H1 (cell line): ENCODE results near the gene TTC13. TPM values are rescaled to one million over a fixed set of nuclear protein-coding genes. Genes with fewer than 3 reads are reported as not detected.

Experiments used
- CTCF ChIA-PET: fragments of 300-600 bp; sonication (Branson Sonifier 250); formaldehyde crosslinking; loops from one replicate; lab custom pipeline; 2021; ENCODE audit not compliant: partially characterized antibody; lab: Charles Lee
- POLR2A ChIA-PET: fragments of 300-600 bp; sonication (Branson Sonifier 250); formaldehyde crosslinking; loops from one replicate; lab custom pipeline; 2021; ENCODE audit warnings: inconsistent platforms; ENCODE audit not compliant: partially characterized antibody; lab: Charles Lee
- DNase-seq, 2 experiments: peaks; one replicate each; pipeline versions ENCODE4 v3.0.0 to v3.0.0-alpha.2; 2010 to 2022; ENCODE audit warnings: low spot score in 2 of 2, low read depth in 1 of 2, mixed read lengths in 1 of 2
- FAIRE-seq: peaks from 2 replicates; lab custom pipeline; 2011; peaks lifted over from hg19 to GRCh38; lab: Jason Lieb, UNC
- H2AFZ ChIP-seq: 2 replicates; pipeline ENCODE4 v1.8.1; 2012; ENCODE audit warnings: low read length, inconsistent platforms
- H2AK5ac ChIP-seq: 2 replicates; pipeline ENCODE4 v1.6.1; 2013; ENCODE audit warnings: low read depth, low read length
- H2BK120ac ChIP-seq: replicated peaks from 2 replicates; pipeline ENCODE3; 2013; ENCODE audit warnings: low read depth, low read length, inconsistent platforms
- H2BK12ac ChIP-seq: 2 replicates; pipeline ENCODE4 v1.6.1; 2013; ENCODE audit warnings: low read depth, low read length
- H2BK15ac ChIP-seq: 2 replicates; pipeline ENCODE4 v1.6.1; 2013; ENCODE audit warnings: low read length
- H2BK20ac ChIP-seq: 2 replicates; pipeline ENCODE4 v1.6.1; 2013; ENCODE audit warnings: low read length
- H2BK5ac ChIP-seq: 2 replicates; pipeline ENCODE4 v1.6.1; 2013; ENCODE audit warnings: low read depth, low read length
- H3K14ac ChIP-seq: 2 replicates; pipeline ENCODE4 v1.6.1; 2013; ENCODE audit warnings: inconsistent platforms; ENCODE audit not compliant: insufficient read length
- H3K18ac ChIP-seq: 2 replicates; pipeline ENCODE4 v1.6.1; 2013; ENCODE audit warnings: low read length; ENCODE audit errors: extremely low read depth
- H3K23ac ChIP-seq: 2 replicates; pipeline ENCODE4 v1.6.1; 2013; ENCODE audit warnings: inconsistent platforms; ENCODE audit not compliant: insufficient read length
- H3K23me2 ChIP-seq: 2 replicates; pipeline ENCODE4 v1.6.1; 2013; ENCODE audit warnings: low read depth, low read length
- H3K27ac ChIP-seq: 2 replicates; pipeline ENCODE4 v1.6.1; 2011; ENCODE audit warnings: low read depth, low read length, inconsistent platforms
- H3K27me3 ChIP-seq, 4 experiments: replicated peaks in 1 of 4; 1 replicate in 1 of 4; 2 replicates in 3 of 4; pipeline versions ENCODE4 v1.6.1 to v1.8.1; 2011 to 2013; ENCODE audit warnings: low read length in 3 of 4, mild to moderate bottlenecking in 3 of 4, inconsistent platforms in 2 of 4, mixed read lengths in 2 of 4, moderate library complexity in 1 of 4; ENCODE audit not compliant: control insufficient read depth in 3 of 4, insufficient read depth in 3 of 4; ENCODE audit errors: extremely low read depth in 1 of 4
- H3K36me3 ChIP-seq, 4 experiments: 2 replicates each; pipeline versions ENCODE4 v1.6.1 to v1.8.1; 2011 to 2013; ENCODE audit warnings: mild to moderate bottlenecking in 4 of 4, low read length in 3 of 4, moderate library complexity in 2 of 4, control low read depth in 1 of 4, inconsistent platforms in 1 of 4; ENCODE audit not compliant: insufficient read depth in 4 of 4, control insufficient read depth in 2 of 4
- H3K4ac ChIP-seq: replicated peaks from 2 replicates; pipeline ENCODE3; 2013; ENCODE audit warnings: low read length, low read depth, mixed read lengths, inconsistent platforms; ENCODE audit not compliant: insufficient read length
- H3K4me1 ChIP-seq, 4 experiments: replicated peaks in 1 of 4; 1 replicate in 1 of 4; 2 replicates in 3 of 4; pipeline versions ENCODE4 v1.6.1 to v1.8.1; 2011 to 2013; ENCODE audit warnings: low read length in 3 of 4, inconsistent platforms in 2 of 4, mixed read lengths in 1 of 4; ENCODE audit not compliant: insufficient read depth in 4 of 4, control insufficient read depth in 3 of 4
- H3K4me2 ChIP-seq, 2 experiments: 2 replicates each; pipeline versions ENCODE4 v1.6.1 to v1.8.1; 2011 to 2013; ENCODE audit warnings: low read depth in 2 of 2, low read length in 2 of 2, control low read depth in 1 of 2, inconsistent platforms in 1 of 2, mild to moderate bottlenecking in 1 of 2; ENCODE audit not compliant: insufficient read depth in 1 of 2
- H3K4me3 ChIP-seq, 4 experiments: fragments of 200-600, 300-600 bp in 1 of 4; sonication (generic), shearing (Covaris generic), sonication (Bioruptor Twin) in 1 of 4; 2 replicates each; pipeline versions ENCODE4 v1.5.1 to v1.8.1; 2011 to 2016; ENCODE audit warnings: low read length in 4 of 4, low read depth in 3 of 4, control low read depth in 2 of 4, inconsistent platforms in 2 of 4, mild to moderate bottlenecking in 2 of 4, mixed read lengths in 1 of 4, moderate library complexity in 1 of 4; ENCODE audit not compliant: insufficient read depth in 2 of 4; ENCODE audit errors: extremely low read depth in 1 of 4
- H3K56ac ChIP-seq: replicated peaks from 2 replicates; pipeline ENCODE3; 2013; ENCODE audit warnings: low read depth, mild to moderate bottlenecking, mixed read lengths, low read length, inconsistent platforms; ENCODE audit not compliant: insufficient read length
- H3K79me1 ChIP-seq: 2 replicates; pipeline ENCODE4 v1.6.1; 2013; ENCODE audit warnings: low read depth, low read length, control low read depth
- H3K79me2 ChIP-seq, 2 experiments: 2 replicates each; pipeline versions ENCODE4 v1.6.1 to v1.8.1; 2012 to 2013; ENCODE audit warnings: low read length in 2 of 2, mild to moderate bottlenecking in 2 of 2, inconsistent platforms in 1 of 2; ENCODE audit not compliant: insufficient read depth in 2 of 2, control insufficient read depth in 1 of 2
- H3K9ac ChIP-seq, 4 experiments: replicated peaks in 1 of 4; 1 replicate in 1 of 4; 2 replicates in 3 of 4; pipeline versions ENCODE4 v1.6.1 to v1.8.1; 2011 to 2013; ENCODE audit warnings: low read depth in 3 of 4, low read length in 3 of 4, control low read depth in 2 of 4, mild to moderate bottlenecking in 2 of 4, moderate library complexity in 2 of 4, inconsistent platforms in 1 of 4; ENCODE audit errors: extremely low read depth in 1 of 4
- H3K9me3 ChIP-seq, 2 experiments: 2 replicates each; pipeline versions ENCODE4 v1.6.1 to v1.8.1; 2012 to 2013; ENCODE audit warnings: mild to moderate bottlenecking in 2 of 2, moderate library complexity in 2 of 2, control low read depth in 1 of 2, inconsistent platforms in 1 of 2, low read depth in 1 of 2, low read length in 1 of 2, mixed read lengths in 1 of 2; ENCODE audit not compliant: insufficient read depth in 2 of 2
- H4K20me1 ChIP-seq, 2 experiments: replicated peaks in 1 of 2; 2 replicates each; pipeline versions ENCODE3 to v1.8.1; 2011 to 2013; ENCODE audit warnings: inconsistent platforms in 2 of 2, low read length in 2 of 2, mild to moderate bottlenecking in 1 of 2; ENCODE audit not compliant: insufficient read depth in 2 of 2, control insufficient read depth in 1 of 2
- H4K5ac ChIP-seq: 2 replicates; pipeline ENCODE4 v1.6.1; 2013; ENCODE audit warnings: low read length, low read depth, mixed read lengths, inconsistent platforms; ENCODE audit not compliant: insufficient read length
- H4K8ac ChIP-seq: 2 replicates; pipeline ENCODE4 v1.8.0; 2013; ENCODE audit warnings: mild to moderate bottlenecking, moderate library complexity, low read length, inconsistent platforms; ENCODE audit not compliant: insufficient read depth; ENCODE audit errors: extremely low read depth
- H4K91ac ChIP-seq: replicated peaks from 2 replicates; pipeline ENCODE3; 2013; ENCODE audit warnings: low read length, mixed read lengths, inconsistent platforms; ENCODE audit not compliant: insufficient read length
- BACH1 ChIP-seq: IDR thresholded peaks from 2 replicates; pipeline ENCODE4 v1.6.1; 2012; ENCODE audit warnings: low read length, improper control_type of control experiment
- BRCA1 ChIP-seq: IDR thresholded peaks from 2 replicates; pipeline ENCODE4 v1.6.1; 2012; ENCODE audit warnings: low read depth, low read length, improper control_type of control experiment
- CHD1 ChIP-seq: IDR thresholded peaks from 2 replicates; pipeline ENCODE4 v1.6.1; 2012; ENCODE audit warnings: low read depth, low read length, improper control_type of control experiment
- CREB1 ChIP-seq: IDR thresholded peaks from 2 replicates; pipeline ENCODE4 v1.6.1; 2012; ENCODE audit warnings: inconsistent platforms
- EGR1 ChIP-seq: IDR thresholded peaks from 2 replicates; pipeline ENCODE4 v1.6.1; 2011; ENCODE audit warnings: low read depth, low read length, borderline replicate concordance
- EZH2 ChIP-seq: fragments of 200-600 bp; sonication (generic); IDR thresholded peaks from 2 replicates; pipeline ENCODE4 v1.7.1; 2012; ENCODE audit warnings: low read depth, mild to moderate bottlenecking, moderate library complexity, low read length, inconsistent platforms; ENCODE audit not compliant: severe bottlenecking
- KDM5A ChIP-seq: fragments of 200-600 bp; IDR thresholded peaks from 2 replicates; pipeline ENCODE4 v1.7.1; 2012; ENCODE audit warnings: mild to moderate bottlenecking, low read length, inconsistent platforms, mixed read lengths
- MAFK ChIP-seq: IDR thresholded peaks from 2 replicates; pipeline ENCODE4 v1.6.1; 2012; ENCODE audit warnings: low read depth, mild to moderate bottlenecking, improper control_type of control experiment, low read length
- PHF8 ChIP-seq: fragments of 200-600 bp; sonication (generic); conservative IDR thresholded peaks from 2 replicates; pipeline ENCODE4 v1.7.1; 2012; ENCODE audit warnings: low read depth, mild to moderate bottlenecking, inconsistent platforms, low read length, moderate library complexity
- SRF ChIP-seq: IDR thresholded peaks from 2 replicates; pipeline ENCODE4 v1.6.1; 2011; ENCODE audit warnings: mild to moderate bottlenecking, low read depth, low read length, moderate library complexity
- TCF12 ChIP-seq: IDR thresholded peaks from 2 replicates; pipeline ENCODE4 v1.6.1; 2011; ENCODE audit warnings: low read depth, mild to moderate bottlenecking, low read length
- WGBS, 2 experiments: shearing (Covaris generic) in 1 of 2; methylation state at CpG; one replicate each; pipeline versions ENCODE4 v1.1.6 to v1.1.7; 2013 to 2015; ENCODE audit warnings: low lambda C conversion rate in 2 of 2, mixed read lengths in 2 of 2, inconsistent platforms in 1 of 2, low coverage in 1 of 2, missing lambda C conversion rate in 1 of 2; ENCODE audit not compliant: insufficient replicate concordance in 2 of 2, insufficient coverage in 1 of 2, insufficient read length in 1 of 2; ENCODE audit errors: extremely low coverage in 1 of 2, missing lambda C conversion rate in 1 of 2; 5-methylcytosine and 5-hydroxymethylcytosine counted together
- polyA plus RNA-seq, 7 experiments: library from polyadenylated mRNA; depleted of rRNA in 3 of 7; stranded (reverse) in 5 of 7; unstranded in 2 of 7; fragments of >200 nt in 5 of 7; fragments of 200-250 nt in 2 of 7; gene quantifications; 1 replicate in 5 of 7; 2 replicates in 1 of 7; 4 replicates in 1 of 7; pipeline versions ENCODE4 v1.2.1 to v1.2.3, GENCODE V29; 2011 to 2013; ENCODE audit warnings: missing spikeins in 2 of 7, mixed read lengths in 2 of 7
- total RNA-seq: library from RNA; stranded (reverse); fragmentation: NEBNext Ultra II Directional; extraction: Animal tissue kit (Norgen Biotek cat#: 25700); gene quantifications from 2 replicates; pipeline ENCODE4 v1.2.1, GENCODE V29; 2021
- TF ChIP-seq, protein P1 (sequence below): IDR thresholded peaks from 2 replicates; pipeline ENCODE4 v1.6.1; 2012; ENCODE audit warnings: low read length, inconsistent platforms
- TF ChIP-seq, protein P2 (sequence below): IDR thresholded peaks from 2 replicates; pipeline ENCODE4 v1.6.1; 2012; ENCODE audit warnings: inconsistent platforms

Gene TTC13
- total and polyA plus RNA-seq, 2 of the 8 experiments (the other 6 are each of a cell fraction or from before 2014, with no cell fraction given), result 3.1 to 7.1 TPM

DNA sequence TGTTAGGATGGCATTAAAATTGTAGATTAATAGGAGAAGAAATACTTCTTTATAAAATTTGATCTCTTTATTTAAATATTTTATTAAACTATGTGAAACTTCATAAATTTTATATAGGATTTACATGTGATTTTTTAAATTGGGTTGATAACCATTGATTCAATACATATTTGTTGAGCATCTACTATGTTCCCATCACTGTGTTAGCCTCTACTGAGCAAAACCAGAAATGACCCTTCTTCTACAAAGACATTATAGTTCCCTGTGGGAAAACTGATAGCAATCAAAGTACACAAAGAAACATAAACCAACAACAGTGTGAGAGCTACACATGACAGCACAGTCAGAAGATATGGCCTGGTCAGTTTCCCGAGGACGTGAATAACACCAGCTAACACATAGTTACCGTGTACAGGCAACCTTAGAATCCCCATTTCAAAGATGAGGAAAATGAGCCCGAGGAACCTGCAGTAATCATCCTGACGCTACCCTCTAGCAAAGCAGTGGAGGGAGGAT lies 12.2 kb downstream of the TTC13 start:
- no peak overlapping the region for H2BK20ac ChIP-seq
- no peak overlapping the region for H2BK15ac ChIP-seq
- no peak overlapping the region for H3K18ac ChIP-seq
- ChIA-PET CTCF (no interaction called here), POLR2A (interaction anchor here (0.6 to 0.7 kb wide), 2 partner anchors 70 to 230 kb away, joined by 3 read pairs; no protein-coding TSS in a partner anchor)
- no peak overlapping the region for H3K23ac ChIP-seq
- no peak for DNase-seq
- H4K20me1 ChIP-seq, result peaks cover 0 to 4% of the 10 kb centered on the region in 2 experiments
- no peaks in the 10 kb centered on the region for H3K9me3 ChIP-seq
- H4K91ac ChIP-seq, result no peak overlapping the region
- no peak overlapping the region for H2BK120ac ChIP-seq
- no peak overlapping the region for H2AK5ac ChIP-seq
- no peak overlapping the region for H3K4me2 ChIP-seq
- no peak overlapping the region for H3K4ac ChIP-seq
- no peaks in the 10 kb centered on the region; a peak in 1 of 4 replicates for H3K79me2 ChIP-seq
- no peaks in the 10 kb centered on the region for H3K36me3 ChIP-seq
- no peak for FAIRE-seq
- H4K8ac ChIP-seq, result no peak overlapping the region
- no peak overlapping the region for H3K14ac ChIP-seq
- no peaks in the 10 kb centered on the region for H3K4me1 ChIP-seq
- no peak overlapping the region for H4K5ac ChIP-seq
- H3K27ac ChIP-seq, result no peak overlapping the region
- no peak overlapping the region for H2BK5ac ChIP-seq
- H3K56ac ChIP-seq, result no peak overlapping the region
- H3K27me3 ChIP-seq, result no peaks in the 10 kb centered on the region
- no peaks in the 10 kb centered on the region for H3K23me2 ChIP-seq
- no peak overlapping the region for H2AFZ ChIP-seq
- H3K9ac ChIP-seq, result no peak overlapping the region
- no peak overlapping the region for H3K4me3 ChIP-seq
- no peak overlapping the region for H2BK12ac ChIP-seq
- H3K79me1 ChIP-seq, result no peaks in the 10 kb centered on the region
- 86% methylated on average over 5 of the region's 5 CpGs; no CpG with 5 or more reads in 1 of the 2 experiments for WGBS, 2 experiments
- TF ChIP-seq, protein P1, sequence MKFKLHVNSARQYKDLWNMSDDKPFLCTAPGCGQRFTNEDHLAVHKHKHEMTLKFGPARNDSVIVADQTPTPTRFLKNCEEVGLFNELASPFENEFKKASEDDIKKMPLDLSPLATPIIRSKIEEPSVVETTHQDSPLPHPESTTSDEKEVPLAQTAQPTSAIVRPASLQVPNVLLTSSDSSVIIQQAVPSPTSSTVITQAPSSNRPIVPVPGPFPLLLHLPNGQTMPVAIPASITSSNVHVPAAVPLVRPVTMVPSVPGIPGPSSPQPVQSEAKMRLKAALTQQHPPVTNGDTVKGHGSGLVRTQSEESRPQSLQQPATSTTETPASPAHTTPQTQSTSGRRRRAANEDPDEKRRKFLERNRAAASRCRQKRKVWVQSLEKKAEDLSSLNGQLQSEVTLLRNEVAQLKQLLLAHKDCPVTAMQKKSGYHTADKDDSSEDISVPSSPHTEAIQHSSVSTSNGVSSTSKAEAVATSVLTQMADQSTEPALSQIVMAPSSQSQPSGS, result no peak
- no peak for TF ChIP-seq CHD1
- no peak for TF ChIP-seq EGR1
- no peak for TF ChIP-seq CREB1
- no peak for TF ChIP-seq BACH1
- TF ChIP-seq EZH2, result no peak
- TF ChIP-seq TCF12, result no peak
- no peak for TF ChIP-seq MAFK
- TF ChIP-seq SRF, result no peak
- TF ChIP-seq, protein P2, sequence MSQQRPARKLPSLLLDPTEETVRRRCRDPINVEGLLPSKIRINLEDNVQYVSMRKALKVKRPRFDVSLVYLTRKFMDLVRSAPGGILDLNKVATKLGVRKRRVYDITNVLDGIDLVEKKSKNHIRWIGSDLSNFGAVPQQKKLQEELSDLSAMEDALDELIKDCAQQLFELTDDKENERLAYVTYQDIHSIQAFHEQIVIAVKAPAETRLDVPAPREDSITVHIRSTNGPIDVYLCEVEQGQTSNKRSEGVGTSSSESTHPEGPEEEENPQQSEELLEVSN, result no peak
- TF ChIP-seq KDM5A, result no peak
- TF ChIP-seq PHF8, result no peak
- TF ChIP-seq BRCA1, result no peak
